Upper lobe of left lung (tissue), 4 donors: ENCODE results near the gene RABEP2.
"Not testable (repeated sequence)": the region's sequence is repeated elsewhere in the genome, so short reads cannot be mapped to it uniquely, and the experiment has no call there.

Source experiments
- POLR2A ChIP-seq, 4 donors: fragments of 450-650 bp; IDR thresholded peaks; one replicate each; pipeline ENCODE4 v1.5.1; 2016 to 2017; ENCODE audit warnings: antibody characterized with exemption in 4 of 4, mild to moderate bottlenecking in 2 of 4
- TF ChIP-seq, protein P1 (sequence below), 6 experiments: fragments of 450-650 bp in 4 of 6; fragments of 200-600 bp in 2 of 6; sonication (generic) in 2 of 6; IDR thresholded peaks; one replicate each; pipeline ENCODE4 v1.5.1; 2016 to 2019; ENCODE audit warnings: antibody characterized with exemption in 6 of 6

GRCh38 chr16:28926284-28926683, 1.2 kb upstream of the RABEP2 start:
- TF ChIP-seq, protein P1, sequence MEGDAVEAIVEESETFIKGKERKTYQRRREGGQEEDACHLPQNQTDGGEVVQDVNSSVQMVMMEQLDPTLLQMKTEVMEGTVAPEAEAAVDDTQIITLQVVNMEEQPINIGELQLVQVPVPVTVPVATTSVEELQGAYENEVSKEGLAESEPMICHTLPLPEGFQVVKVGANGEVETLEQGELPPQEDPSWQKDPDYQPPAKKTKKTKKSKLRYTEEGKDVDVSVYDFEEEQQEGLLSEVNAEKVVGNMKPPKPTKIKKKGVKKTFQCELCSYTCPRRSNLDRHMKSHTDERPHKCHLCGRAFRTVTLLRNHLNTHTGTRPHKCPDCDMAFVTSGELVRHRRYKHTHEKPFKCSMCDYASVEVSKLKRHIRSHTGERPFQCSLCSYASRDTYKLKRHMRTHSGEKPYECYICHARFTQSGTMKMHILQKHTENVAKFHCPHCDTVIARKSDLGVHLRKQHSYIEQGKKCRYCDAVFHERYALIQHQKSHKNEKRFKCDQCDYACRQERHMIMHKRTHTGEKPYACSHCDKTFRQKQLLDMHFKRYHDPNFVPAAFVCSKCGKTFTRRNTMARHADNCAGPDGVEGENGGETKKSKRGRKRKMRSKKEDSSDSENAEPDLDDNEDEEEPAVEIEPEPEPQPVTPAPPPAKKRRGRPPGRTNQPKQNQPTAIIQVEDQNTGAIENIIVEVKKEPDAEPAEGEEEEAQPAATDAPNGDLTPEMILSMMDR (IDR thresholded peaks at IDR 0.05): not testable (repeated sequence)
- TF ChIP-seq POLR2A (IDR thresholded peaks at IDR 0.05): not testable (repeated sequence)
